NCI-H345 treated with DMSO at 0.1 percent for 48 hours (cell line): ENCODE results near the gene ALG1.
"Not testable (repeated sequence)": the region's sequence is repeated elsewhere in the genome, so short reads cannot be mapped to it uniquely, and the experiment has no call there.

ENCODE experiments used
- DNase-seq: peaks from one replicate; lab custom pipeline; 2025; ENCODE audit not compliant: unreplicated experiment; lab: John Stamatoyannopoulos, UW

ALG1 gene

DNA sequence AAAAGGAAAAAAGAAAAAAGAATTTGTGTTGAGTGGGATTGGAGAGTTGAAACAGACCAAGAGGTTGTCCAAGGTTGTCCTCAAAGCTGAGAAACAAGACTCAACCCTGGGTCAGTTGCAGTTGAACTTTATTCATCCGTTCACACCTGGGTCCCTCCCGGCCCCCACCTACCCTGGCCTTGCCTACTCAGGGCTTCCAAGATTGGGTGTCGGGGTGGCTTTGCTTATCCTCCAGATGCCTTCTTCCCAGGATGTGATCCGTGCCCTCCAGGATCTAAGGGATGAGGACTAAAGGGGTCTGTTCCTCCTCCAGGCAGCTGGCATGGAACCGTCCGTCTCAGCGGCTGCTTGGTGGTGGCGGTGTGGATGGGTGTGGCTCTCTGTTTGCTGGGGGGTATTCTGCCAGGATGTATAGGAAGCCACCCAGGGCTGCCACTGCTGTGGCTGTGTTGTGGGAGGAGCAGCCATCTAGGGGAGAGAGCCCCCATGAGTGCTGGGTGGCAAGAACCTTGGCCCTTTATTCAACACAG lies 27.6 kb upstream of the ALG1 start:
- no peak for DNase-seq

DNA sequence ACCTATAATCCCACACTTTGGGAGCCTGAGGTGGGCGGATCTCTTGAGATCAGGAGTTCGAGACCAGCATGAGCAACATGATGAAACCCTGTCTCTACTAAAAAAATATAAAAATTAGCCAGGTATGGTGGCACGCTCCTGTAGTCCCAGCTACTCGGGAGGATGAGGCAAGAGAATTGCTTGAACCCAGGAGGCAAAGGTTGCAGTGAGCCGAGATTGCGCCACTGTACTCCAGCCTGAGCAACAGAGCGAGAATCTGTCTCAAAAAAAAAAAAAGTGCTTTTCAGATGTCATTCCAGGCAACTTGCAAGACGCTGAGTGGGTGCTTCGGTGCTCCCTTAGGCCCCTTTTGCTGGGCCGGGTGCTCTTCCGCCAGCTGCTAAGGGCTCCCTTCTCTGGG lies 27.1 kb upstream of the ALG1 start:
- DNase-seq: not testable (repeated sequence)

DNA sequence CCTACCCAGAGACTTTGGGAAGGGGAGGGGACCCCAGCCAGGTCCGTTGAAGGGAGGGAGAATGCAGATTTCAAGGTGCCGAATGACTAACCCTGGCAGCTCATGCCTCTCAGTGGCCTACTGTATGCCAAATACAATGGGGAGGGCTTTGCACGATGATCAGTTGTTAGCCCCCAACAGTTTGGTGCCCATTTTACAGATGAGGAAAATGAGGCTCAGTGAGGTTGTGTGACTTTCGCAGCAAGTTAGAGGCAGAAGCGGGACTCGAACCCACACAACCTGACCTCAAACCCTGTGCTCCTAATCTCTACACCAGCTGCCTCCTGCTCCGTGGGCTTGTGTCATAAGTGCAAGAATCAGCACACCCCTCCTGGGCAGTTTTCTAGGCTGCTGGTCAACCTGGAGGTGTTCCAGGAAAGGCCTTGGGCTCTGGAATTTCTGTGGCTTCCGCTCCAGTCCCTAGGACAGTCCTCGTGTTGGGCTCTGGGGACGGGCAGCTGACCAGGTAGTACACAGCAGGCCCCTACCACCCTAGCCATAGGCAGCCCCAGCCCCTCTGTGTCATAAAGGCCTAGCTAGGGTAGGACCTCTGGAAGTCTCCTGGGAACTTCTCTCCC lies 26.0 kb upstream of the ALG1 start:
- DNase-seq: no peak

DNA sequence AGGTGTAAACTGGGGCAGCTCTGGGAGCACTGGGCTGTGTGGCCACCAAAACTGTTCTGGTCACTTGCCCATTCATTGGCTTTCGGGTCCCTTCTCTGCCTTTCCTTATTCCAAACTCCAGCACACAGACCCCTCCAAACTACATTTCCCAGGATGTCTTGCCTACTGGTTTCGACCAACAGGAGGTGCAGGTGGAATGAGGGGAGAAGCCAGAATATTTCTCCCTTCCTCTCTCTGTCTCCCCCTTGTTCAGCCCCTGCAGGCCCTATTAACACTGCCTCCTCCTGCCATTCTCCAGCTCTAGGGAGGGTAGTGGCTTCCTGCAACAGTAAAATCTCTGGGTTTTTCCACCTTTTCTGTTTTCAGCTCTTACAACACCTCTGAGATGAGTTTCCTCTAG lies 24.7 kb upstream of the ALG1 start:
- no peak for DNase-seq

DNA sequence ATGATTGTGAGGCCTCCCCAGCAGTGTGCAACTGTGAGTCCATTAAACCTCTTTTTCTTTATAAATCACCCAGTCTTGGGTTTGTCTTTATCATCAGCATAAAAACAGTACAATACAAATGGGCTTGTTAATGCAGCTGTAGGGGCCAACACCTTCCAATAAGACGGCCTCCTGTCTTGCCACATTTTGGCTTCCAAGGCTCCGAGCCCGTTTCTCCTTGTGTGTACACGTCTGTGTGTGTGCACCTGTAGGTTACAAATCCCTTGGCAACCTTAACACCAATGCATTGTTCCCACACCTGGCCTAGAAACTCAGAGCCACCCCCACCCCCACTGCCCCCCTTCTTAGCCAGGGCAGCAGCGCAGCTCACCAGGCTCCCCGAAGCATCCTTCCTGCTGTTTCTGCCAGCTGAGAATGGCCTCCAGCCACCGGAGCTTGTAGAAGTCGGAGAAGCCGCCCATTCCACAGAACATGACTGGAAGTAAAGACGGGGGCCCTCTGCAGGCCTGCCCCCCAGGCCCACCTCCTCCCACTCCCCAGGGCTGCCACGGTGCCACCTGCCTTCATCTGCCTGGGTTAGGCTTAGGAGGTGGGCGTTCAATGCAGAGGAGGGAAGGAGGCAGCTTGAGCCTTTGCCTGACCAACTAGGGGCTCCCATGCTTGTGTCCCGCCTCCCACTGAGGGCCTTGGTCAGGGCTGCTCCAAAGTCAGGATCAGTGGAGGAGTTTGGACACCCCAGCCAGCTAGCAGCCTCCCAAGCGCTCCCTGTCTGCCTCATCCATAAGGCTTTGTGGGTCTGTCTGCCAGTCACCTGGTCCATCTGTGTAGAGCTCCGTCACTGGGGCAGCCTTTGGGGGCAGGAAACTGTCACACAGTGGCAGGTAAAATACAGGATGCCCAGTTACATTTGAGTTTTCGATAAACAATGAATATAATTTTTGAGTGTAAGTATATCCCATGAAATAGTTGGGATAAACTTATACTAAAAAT lies 16.5 kb upstream of the ALG1 start:
- DNase-seq: no peak

DNA sequence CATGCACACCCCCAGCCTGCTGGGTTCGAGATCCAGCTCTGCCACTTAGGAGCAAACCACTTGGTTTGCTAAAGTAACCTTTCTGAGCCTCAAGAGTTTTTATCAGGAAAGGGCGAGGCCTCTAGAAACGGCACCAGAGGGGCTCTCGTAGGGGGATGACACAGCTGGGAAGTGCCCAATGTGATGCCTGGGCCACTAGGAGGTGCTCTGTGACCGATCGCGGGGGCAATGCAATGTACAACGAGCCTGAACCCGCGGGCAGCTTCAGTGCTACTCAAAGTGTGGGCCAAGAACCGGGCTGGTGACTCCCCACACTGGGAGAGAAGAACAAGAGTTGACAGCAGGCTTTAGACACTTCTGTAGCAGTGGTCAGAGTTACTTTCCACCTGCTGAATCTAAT lies 15.3 kb upstream of the ALG1 start:
- no peak for DNase-seq

DNA sequence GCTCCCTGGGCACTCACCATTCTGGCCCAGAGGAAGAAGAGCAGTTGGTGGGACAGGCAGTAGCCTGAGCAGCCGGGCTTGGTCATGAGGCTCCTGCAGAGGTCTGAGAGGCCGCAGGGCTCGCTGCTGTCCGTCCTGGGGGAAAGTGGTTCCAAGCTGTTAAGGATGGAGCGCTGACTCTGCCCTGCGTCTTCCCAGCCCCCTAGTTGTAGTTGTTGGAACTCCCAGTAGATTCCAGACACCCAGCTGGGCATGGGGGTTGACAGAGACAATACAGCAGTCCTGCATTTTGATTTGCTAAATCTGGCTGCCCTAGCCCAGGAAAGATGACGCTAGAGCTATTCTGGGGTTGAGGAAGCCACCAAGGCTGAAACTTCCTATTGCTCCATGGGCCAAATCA lies 13.2 kb upstream of the ALG1 start:
- no peak for DNase-seq

DNA sequence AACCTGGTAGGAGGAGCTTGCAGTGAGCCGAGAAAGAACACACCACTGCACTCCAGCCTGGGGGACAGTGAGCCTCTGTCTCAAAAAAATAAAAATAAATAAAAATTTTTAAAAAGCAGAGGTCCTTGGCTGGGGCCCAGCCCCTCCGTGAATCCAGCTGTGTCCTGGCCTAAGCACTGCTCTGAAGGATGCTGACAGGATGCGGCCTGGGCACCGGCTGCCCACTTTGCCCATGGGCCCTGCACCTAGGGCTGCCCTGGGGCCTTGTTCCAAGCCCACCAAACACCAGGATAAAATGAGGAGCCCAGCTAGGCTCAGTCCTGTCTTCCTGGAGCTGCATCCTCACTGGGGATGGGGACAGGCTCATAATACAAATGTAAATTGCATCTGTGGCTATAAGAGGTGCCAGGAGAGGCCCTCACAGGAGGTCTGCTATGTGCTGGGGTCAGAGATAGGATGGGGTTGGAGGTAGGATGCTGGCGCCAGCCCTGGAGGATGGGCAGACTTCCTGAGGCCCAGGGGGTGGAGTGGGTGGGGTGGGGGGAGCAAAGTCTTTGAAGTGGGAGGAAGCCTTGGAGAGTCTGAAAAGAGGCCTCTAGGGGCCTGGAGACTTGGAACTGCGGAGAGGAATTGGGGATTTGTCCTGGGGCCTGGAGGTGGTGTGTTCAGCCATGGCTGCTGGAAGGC lies 12.1 kb upstream of the ALG1 start:
- no peak for DNase-seq

DNA sequence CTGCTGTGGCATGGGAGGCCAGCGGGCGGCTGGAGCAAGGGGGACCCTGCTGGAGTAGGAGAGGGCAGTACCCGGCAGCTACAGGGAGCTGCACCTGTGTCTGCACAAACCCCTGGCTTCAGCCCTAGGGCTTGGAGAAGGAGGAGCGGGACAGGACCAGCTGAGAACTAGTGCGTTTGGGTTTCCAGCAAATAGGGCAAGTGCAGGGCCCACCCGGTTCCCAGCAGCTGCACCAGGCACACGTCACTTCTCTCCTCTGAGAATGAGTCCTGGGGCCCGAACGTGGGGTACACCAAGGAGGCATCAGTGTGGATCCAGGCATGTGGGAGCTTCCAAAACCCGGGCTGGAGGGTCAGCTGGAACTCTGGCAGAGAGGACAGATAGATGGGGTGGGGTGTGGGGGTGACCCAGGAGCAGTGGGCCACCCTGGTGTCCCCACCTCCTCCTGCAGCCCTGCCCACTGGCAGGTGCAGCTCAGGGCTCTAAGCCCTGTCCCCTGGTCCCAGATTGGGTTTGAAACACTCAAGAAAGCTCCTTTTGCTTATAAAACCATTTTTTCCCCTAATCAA lies 11.5 kb upstream of the ALG1 start:
- no peak for DNase-seq

DNA sequence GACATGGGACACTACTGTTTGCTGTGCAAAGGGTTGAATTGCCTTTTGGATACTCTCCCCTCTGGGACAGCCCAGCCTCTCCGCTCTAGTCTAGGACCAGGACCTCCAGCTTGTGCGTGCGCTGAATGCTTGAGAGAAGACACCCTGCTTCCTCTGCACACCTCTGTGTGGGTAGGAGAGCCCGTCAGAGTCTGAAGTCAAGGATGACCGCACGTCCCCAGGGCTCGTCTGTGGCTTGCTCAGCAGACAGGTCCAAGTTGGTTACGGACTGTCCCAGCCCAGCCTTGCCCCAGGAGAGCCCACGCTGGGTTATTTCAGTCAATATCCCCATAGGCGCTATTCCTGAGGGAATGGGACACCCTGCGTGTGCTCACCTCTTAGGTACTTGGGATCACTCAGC lies 9.6 kb upstream of the ALG1 start:
- no peak for DNase-seq

DNA sequence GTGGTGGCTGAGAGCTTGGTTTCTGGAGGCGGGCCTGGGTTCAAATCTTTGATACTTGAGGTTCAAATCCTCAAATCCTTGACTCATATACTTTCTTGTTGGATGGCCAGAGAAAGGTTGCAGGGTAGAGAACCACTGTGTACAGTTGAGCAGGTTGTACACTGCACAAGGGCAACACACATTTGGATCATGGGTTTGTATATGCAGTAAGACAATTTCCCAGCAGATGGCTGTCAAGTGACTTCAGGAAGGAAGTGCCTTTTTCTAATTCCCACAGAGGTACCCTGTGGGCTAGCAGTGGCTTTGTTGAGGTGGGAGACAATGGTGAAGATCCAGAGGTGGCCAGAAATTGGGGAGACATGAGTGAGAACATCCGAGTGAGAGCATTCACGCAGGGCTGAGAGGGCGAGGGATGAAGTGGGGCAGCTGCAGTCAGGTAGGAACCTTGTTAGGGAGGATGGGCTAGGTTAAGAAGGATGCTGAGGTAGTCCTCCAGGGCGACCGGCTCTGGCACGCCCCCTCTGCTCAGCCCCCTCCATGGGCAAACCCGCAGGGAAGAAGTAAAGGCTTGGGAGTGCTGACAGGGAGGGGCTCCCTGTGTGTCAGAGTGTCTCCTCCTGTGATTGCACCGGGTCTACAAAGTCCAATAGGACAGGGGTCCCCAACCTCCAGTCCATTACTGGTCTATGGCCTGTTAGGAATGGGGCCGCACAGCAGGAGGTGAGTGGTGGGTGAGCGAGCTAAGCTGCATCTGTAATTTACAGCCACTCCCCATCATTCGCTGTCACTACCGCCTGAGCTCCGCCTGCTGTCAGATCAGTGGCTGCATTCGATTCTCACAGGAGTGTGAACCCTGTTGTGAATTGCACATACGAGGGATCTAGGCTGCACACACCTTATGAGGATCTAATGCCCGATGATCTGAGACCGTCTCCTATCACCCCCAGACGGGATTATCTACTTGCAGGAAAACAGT lies 8.6 kb upstream of the ALG1 start:
- DNase-seq: no peak

DNA sequence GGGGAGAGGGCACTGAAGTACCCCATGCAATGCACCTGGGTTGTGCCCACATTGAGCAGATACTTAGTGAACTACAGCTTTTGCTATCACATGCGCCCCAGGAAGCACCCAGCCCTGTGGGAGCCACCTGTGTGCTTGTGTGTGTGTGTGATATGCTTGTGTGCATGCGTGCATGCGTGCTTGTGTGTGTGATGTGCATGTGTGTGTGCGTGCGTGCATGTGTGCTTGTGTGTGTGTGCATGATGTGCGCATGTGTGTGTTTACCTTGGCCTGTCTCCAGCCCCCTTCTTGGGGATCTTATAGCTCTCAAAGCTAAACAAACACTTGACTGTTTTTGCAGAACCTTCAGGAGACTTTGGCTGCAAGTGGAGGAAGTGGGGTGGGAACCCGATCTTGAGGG lies 6.7 kb upstream of the ALG1 start:
- DNase-seq: peak; percentile 46

DNA sequence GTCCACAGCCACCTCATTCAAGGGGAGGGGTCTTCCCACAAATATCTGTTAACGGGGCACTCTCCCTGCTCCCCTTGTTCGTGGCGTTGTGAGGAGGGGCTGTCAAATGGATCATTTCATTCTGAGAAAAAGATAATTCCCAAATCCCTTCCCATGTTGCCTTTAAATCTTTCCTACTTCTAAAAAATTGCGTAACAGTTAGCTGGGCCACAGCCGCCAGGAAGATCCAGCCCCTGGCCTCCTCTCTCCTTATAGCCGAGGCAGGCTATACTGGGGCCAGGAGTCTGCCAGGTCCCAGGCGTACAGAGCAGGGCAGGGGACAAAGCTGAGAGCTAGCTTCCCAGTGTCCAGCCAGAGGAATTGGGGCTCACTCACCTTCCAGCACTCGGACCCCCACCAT lies 6.3 kb upstream of the ALG1 start:
- DNase-seq: no peak

DNA sequence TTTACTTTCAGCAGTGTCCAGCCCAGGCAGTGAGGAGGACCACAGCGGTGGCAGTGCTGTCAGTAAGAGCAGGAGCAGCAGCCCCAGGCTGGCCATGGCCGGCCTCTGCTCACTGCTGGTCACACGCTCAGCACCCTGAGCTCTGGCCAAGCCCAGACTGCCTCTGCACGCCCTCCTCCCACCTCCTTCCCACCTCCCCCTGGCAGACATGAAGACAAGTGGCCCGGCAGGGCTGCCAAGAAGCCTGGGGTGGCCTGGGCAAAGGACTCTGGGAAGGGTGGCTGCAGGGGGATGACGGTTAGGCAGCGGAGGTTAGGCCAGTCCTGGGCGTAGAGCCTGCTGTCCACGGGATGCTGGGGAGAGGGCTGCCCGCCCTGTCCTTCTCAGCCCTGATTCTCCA lies 5.8 kb upstream of the ALG1 start, which contains the start of gene C16orf89:
Gene C16orf89 (minus strand): TSS at position 144 of the 400 bp plus-strand sequence. CDS start 48 bp downstream, at position 96.
- DNase-seq: no peak

DNA sequence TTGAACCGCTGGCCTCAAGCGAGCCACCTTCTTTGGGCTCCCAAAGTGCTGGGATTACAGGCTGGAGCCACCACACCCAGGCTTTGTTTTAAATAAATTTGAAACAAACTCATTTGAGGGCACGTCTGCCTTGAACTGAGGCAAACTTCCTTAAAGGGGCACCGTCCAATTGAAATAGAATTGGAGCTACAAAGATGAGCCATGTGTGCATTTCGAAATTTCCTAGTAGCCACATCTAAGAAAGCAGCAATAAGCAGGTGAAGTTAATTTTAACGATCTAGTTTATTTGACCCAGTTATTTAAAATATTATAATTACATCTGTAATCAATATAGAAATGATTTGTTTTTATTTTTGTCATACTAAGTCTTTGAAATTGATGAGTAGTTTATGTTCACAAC lies 5.1 kb upstream of the ALG1 start:
- no peak for DNase-seq

DNA sequence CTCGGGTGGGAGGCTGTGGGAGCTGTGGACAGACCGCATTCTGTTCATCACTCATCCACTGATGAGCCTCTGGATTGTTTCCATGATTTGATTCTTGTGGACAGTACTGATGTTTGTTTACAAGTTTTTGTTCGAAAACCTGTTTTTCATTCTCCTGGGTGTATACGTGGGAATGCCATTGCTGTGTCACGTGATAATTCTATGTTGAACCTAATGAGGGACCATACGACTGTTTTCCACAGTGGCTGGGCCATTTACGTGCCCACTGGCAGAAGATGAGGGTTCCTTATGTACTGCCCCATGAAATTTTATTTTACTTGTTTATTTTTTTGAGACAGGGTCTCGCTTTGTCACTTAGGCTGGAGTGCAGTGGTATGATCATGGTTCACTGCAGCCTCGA lies 2.6 kb upstream of the ALG1 start:
- no peak for DNase-seq

DNA sequence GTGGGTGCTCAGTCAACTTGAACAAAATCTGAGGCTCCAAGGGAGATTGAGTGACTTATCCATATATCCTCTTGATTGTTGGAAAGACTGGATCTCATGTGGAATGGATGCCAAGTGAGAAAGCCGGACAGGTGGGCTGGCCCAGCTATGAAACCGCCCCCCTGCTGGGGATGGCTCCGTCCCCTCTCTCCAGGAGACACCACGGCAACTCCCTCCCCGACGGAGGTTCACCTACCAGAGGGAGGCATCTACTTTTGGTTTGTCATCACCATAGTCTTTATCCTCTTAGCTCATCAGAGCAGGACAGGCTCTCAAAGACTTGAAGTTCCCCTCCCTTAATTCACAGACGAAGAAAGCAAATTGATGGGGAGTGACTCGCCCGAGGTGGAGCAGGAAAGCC lies 1.8 kb upstream of the ALG1 start:
- DNase-seq: no peak

DNA sequence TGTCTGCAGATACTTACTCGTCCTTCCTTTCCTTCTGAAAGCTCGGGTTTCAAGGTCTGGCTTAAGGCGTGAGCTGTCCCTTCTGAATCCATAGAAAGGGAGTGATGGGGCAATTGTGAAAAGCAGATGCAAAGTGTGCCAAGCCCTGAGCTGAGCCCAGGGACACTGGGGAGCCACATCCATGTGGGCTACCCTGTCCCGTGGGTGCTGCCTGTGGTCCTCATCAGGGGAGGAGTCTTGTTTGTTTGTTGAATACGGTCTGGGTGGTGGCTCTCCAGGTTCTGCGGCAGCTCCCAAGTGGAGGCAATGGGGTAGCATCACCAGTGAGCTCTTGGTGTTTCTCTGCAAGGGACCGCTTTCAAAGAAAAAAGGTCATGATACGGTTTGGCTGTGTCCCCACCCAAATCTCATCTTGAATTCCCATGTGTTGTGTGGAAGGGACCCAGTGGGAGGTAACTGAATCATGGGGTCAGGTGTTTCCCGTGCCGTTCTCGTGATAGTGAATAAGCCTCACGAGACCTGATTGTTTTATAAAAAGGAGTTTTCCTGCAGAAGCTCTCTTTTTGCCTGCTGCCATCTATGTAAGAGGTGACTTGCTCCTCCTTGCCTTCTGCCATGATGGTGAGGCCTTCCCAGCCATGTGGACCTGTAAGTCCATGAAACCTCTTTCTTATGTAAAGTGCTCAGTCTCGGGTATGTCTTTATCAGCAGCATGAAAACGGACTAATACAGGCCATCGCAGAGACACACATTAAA lies 1.0 kb upstream of the ALG1 start:
- no peak for DNase-seq

DNA sequence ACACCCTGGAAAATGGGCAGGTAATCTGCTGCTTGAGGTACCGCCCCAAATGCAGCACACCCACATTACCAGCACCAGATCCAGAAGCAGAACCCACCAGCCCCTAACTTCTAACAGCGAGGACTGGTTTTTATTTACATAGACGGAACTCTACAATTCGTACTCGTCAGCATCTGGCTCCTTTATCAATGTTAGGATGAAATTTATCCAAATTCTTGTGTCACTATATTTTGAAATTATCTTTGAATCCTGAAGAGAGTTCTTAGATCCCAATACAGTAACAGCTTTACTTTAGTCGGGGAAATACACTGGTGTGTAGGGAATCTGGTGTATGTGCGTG lies 332 bp upstream of the ALG1 start:
- no peak for DNase-seq
